Measurements from ENCODE around the gene KDM8. TPM values are rescaled to one million over a fixed set of nuclear protein-coding genes. Genes with fewer than 3 reads are reported as not detected.

KDM8 gene
- total RNA-seq, 2 donors from 2014 or later: 7.7 to 9.1 TPM

GRCh38 chr16:27264151-27264550 lies 60.8 kb downstream of the KDM8 start:
- no peak for ATAC-seq (replicated peaks)
- H3K36me3 Mint-ChIP-seq (ENCODE audit: low read depth): peaks cover 66% of the 10 kb centered on the region
- peaks cover 41% of the 10 kb centered on the region for H3K4me1 Mint-ChIP-seq
- H3K9me3 Mint-ChIP-seq: no peaks in the 10 kb centered on the region
- H3K27me3 Mint-ChIP-seq: no peaks in the 10 kb centered on the region
- peak overlapping the region; percentile 26 for H3K27ac Mint-ChIP-seq
- peak overlapping the region; percentile 11 for H3K4me3 Mint-ChIP-seq

GRCh38 chr16:27265982-27266381 lies 62.7 kb downstream of the KDM8 start:
- Mint-ChIP-seq H3K27me3 (no peaks in the 10 kb centered on the region), H3K4me3 (peak overlapping the region; percentile 31), H3K27ac (peak overlapping the region; percentile 3), H3K9me3 (no peaks in the 10 kb centered on the region), H3K36me3 (ENCODE audit: low read depth) (peaks cover 58% of the 10 kb centered on the region), H3K4me1 (peaks cover 44% of the 10 kb centered on the region)
- ATAC-seq (replicated peaks): no peak

- H3K4me3 Mint-ChIP-seq: peak overlapping the region; percentile 96
- H3K27ac Mint-ChIP-seq: peak overlapping the region; percentile 97
- peaks cover 2% of the 10 kb centered on the region for H3K9me3 Mint-ChIP-seq
- no peaks in the 10 kb centered on the region for H3K27me3 Mint-ChIP-seq
- peak; percentile 15 for ATAC-seq (replicated peaks)
- peaks cover 53% of the 10 kb centered on the region for H3K36me3 Mint-ChIP-seq (ENCODE audit: low read depth)
- peaks cover 46% of the 10 kb centered on the region for H3K4me1 Mint-ChIP-seq
Observed at GRCh38 chr16:27267037-27267677, 63.8 kb downstream of the KDM8 start.

- H3K9me3 Mint-ChIP-seq: peaks cover 3% of the 10 kb centered on the region
- peaks cover 41% of the 10 kb centered on the region for H3K4me1 Mint-ChIP-seq
- no peaks in the 10 kb centered on the region for H3K27me3 Mint-ChIP-seq
- peak within 1 kb of the TSS; percentile 96 for H3K4me3 Mint-ChIP-seq
- peaks cover 40% of the 10 kb centered on the region for H3K36me3 Mint-ChIP-seq (ENCODE audit: low read depth)
- H3K27ac Mint-ChIP-seq: peak within 1 kb of the TSS; percentile 97
- peak; percentile 98 for ATAC-seq (replicated peaks)
Observed at GRCh38 chr16:27268376-27269299, 65.3 kb downstream of the KDM8 start, which contains the start of gene NSMCE1. TSS of gene NSMCE1 (minus strand) at chr16:27268772. CDS start at chr16:27257570, 11,202 bp downstream.

- peaks cover 3% of the 10 kb centered on the region for H3K9me3 Mint-ChIP-seq
- H3K4me1 Mint-ChIP-seq: peaks cover 44% of the 10 kb centered on the region
- no peak for ATAC-seq (replicated peaks)
- H3K27ac Mint-ChIP-seq: peak overlapping the region; percentile 97
- peaks cover 34% of the 10 kb centered on the region for H3K36me3 Mint-ChIP-seq (ENCODE audit: low read depth)
- no peaks in the 10 kb centered on the region for H3K27me3 Mint-ChIP-seq
- peak overlapping the region; percentile 96 for H3K4me3 Mint-ChIP-seq
Observed at GRCh38 chr16:27269300-27270150, 66.2 kb downstream of the KDM8 start.

- peak overlapping the region; percentile 96 for H3K4me3 Mint-ChIP-seq
- H3K36me3 Mint-ChIP-seq (ENCODE audit: low read depth): peaks cover 28% of the 10 kb centered on the region
- H3K9me3 Mint-ChIP-seq: peaks cover 3% of the 10 kb centered on the region
- H3K27ac Mint-ChIP-seq: no peak overlapping the region
- no peaks in the 10 kb centered on the region for H3K27me3 Mint-ChIP-seq
- peak; percentile 25 for ATAC-seq (replicated peaks)
- H3K4me1 Mint-ChIP-seq: peaks cover 38% of the 10 kb centered on the region
Observed at GRCh38 chr16:27270349-27270748, 67.0 kb downstream of the KDM8 start.

Other genes starting within 250 kb of the KDM8 start
- gene C16orf82, start 136.6 kb upstream of the KDM8 start, total RNA-seq: not detected
- 10 to 100 TPM; 59.6 to 99.8 TPM for gene NSMCE1, start 65.2 kb downstream of the KDM8 start, total RNA-seq
- 100 to 1,000 TPM; 163 to 216 TPM for gene IL4R, start 110.4 kb downstream of the KDM8 start, total RNA-seq
- 10 to 100 TPM; 41.8 to 53.6 TPM for gene IL21R, start 198.6 kb downstream of the KDM8 start, total RNA-seq

Data from activated T-helper 17 cell treated with anti-CD3 and anti-CD28 coated beads, Interleukin-2, amount 50 U/mL, for 72 hours (primary cell).